GM10248 (cell line): ENCODE data around the gene SAFB2.

Source experiments
- CTCF ChIA-PET: fragments of 300-600 bp; sonication (Branson Sonifier 250); formaldehyde crosslinking; extraction: SDS; loops from one replicate; lab custom pipeline; 2021; ENCODE audit warnings: antibody characterized with exemption; lab: Yijun Ruan, JAX
- POLR2A ChIA-PET: fragments of 350-650 bp; sonication (Branson Sonifier 250); formaldehyde crosslinking; extraction: SDS; loops from one replicate; lab custom pipeline; 2020; ENCODE audit warnings: antibody characterized with exemption; lab: Yijun Ruan, JAX
- DNase-seq: peaks from one replicate; pipeline ENCODE4 v3.0.0; 2012; ENCODE audit errors: extremely low spot score
- CTCF ChIP-seq: IDR thresholded peaks from 2 replicates; pipeline ENCODE4 v1.5.1; 2012; ENCODE audit warnings: mild to moderate bottlenecking, low read depth; ENCODE audit errors: extremely low read depth, missing control alignments, control extremely low read depth

The SAFB2 gene

GRCh38 chr19:5624741-5625278 lies 2.2 kb upstream of the SAFB2 start:
- ChIA-PET CTCF (interaction anchor here (1.9 kb wide), 1 partner anchor 62 kb away, joined by 6 read pairs; no protein-coding TSS in a partner anchor), POLR2A (no interaction called here)
- no peak for DNase-seq
- no peak for TF ChIP-seq CTCF

GRCh38 chr19:5624018-5624663 lies 1.6 kb upstream of the SAFB2 start:
- CTCF ChIA-PET = interaction anchor here (1.4 kb wide), 1 partner anchor 66 kb away, joined by 4 read pairs; the partner anchor contains the start of gene RPL36
- no peak for DNase-seq
- POLR2A ChIA-PET = interaction anchor here (0.7 kb wide), 1 partner anchor 48 kb away, joined by 4 read pairs; no protein-coding TSS in a partner anchor
- no peak for TF ChIP-seq CTCF

GRCh38 chr19:5623397-5624017 lies 931 bp upstream of the SAFB2 start:
- ChIA-PET POLR2A (interaction anchor here (0.5 to 1.6 kb wide), 10 partner anchors 9 to 777 kb away, joined by 3 to 11 read pairs (median 4); partner anchors contain the start of gene RPL36), CTCF (interaction anchor here (1.2 to 1.7 kb wide), 3 partner anchors 63 to 67 kb away, joined by 3 to 6 read pairs (median 4); partner anchors contain the start of gene RPL36)
- DNase-seq = no peak
- TF ChIP-seq CTCF = no peak

GRCh38 chr19:5621945-5622464 lies 571 bp downstream of the SAFB2 start:
- CTCF ChIA-PET = interaction anchor here (1.1 to 1.7 kb wide), 5 partner anchors 9 to 69 kb away, joined by 3 to 7 read pairs (median 5); partner anchors contain the start of gene RPL36
- TF ChIP-seq CTCF = no peak
- POLR2A ChIA-PET = interaction anchor here (0.6 to 1.6 kb wide), 7 partner anchors 8 to 207 kb away, joined by 3 to 11 read pairs (median 4); partner anchors contain the start of gene RPL36
- DNase-seq = peak; percentile 24

- no peak for TF ChIP-seq CTCF
- DNase-seq = no peak
- POLR2A ChIA-PET = interaction anchor here (0.6 to 1.6 kb wide), 4 partner anchors 16 to 69 kb away, joined by 3 to 11 read pairs (median 6); partner anchors contain the start of gene RPL36
- CTCF ChIA-PET = interaction anchor here (0.9 to 3.6 kb wide), 5 partner anchors 9 to 68 kb away, joined by 3 to 13 read pairs (median 5); partner anchors contain the start of gene RPL36
These were observed 1.1 kb downstream of the SAFB2 start for GRCh38 chr19:5621311-5621944.
